ENCODE results near the gene VPS52.
A peak's percentile ranks its signal among the peaks of the same experiment; 100 is the strongest.
"Not testable (repeated sequence)": the region's sequence is repeated elsewhere in the genome, so short reads cannot be mapped to it uniquely, and the experiment has no call there.

Gene VPS52

GRCh38 chr6:33271117-33271467 lies 584 bp downstream of the VPS52 start:
- in situ Hi-C loops (cut with HindIII; ENCODE audit: low pct_ligation_motif_present, low pct_unique_long_range_greater_than_20kb, low sequenced_read_pairs): no loop called here
- peak; percentile 10 for DNase-seq

GRCh38 chr6:33264015-33264414 lies 7.7 kb downstream of the VPS52 start:
- DNase-seq: no peak
- in situ Hi-C loops (cut with HindIII; ENCODE audit: low pct_ligation_motif_present, low pct_unique_long_range_greater_than_20kb, low sequenced_read_pairs): no loop called here

- in situ Hi-C loops (cut with HindIII; ENCODE audit: low pct_ligation_motif_present, low pct_unique_long_range_greater_than_20kb, low sequenced_read_pairs): not testable (repeated sequence)
These were observed 9.2 kb downstream of the VPS52 start for GRCh38 chr6:33262490-33262889.

GRCh38 chr6:33259032-33259431 lies 12.6 kb downstream of the VPS52 start:
- DNase-seq: no peak
- in situ Hi-C loops (cut with HindIII; ENCODE audit: low pct_ligation_motif_present, low pct_unique_long_range_greater_than_20kb, low sequenced_read_pairs): no loop called here

More at GRCh38 chr6:33262490-33262889, 9.2 kb downstream of the VPS52 start:
- not testable (repeated sequence) for DNase-seq

GRCh38 chr6:33254591-33254990 lies 17.1 kb downstream of the VPS52 start:
- in situ Hi-C loops (cut with HindIII; ENCODE audit: low pct_ligation_motif_present, low pct_unique_long_range_greater_than_20kb, low sequenced_read_pairs): no loop called here
- no peak for DNase-seq

GRCh38 chr6:33252759-33253158 lies 18.9 kb downstream of the VPS52 start:
- no peak for DNase-seq
- in situ Hi-C loops (cut with HindIII; ENCODE audit: low pct_ligation_motif_present, low pct_unique_long_range_greater_than_20kb, low sequenced_read_pairs): no loop called here

- in situ Hi-C loops (cut with HindIII; ENCODE audit: low pct_ligation_motif_present, low pct_unique_long_range_greater_than_20kb, low sequenced_read_pairs): no loop called here
- DNase-seq: no peak
These were observed 20.2 kb downstream of the VPS52 start for GRCh38 chr6:33251395-33252012.

GRCh38 chr6:33250731-33251130 lies 20.9 kb downstream of the VPS52 start:
- DNase-seq: no peak
- in situ Hi-C loops (cut with HindIII; ENCODE audit: low pct_ligation_motif_present, low pct_unique_long_range_greater_than_20kb, low sequenced_read_pairs): no loop called here

GRCh38 chr6:33249732-33250630 lies 21.7 kb downstream of the VPS52 start:
- peak; percentile 62 for DNase-seq

GRCh38 chr6:33248932-33249731 lies 22.5 kb downstream of the VPS52 start:
- peak; percentile 97 for DNase-seq
- in situ Hi-C loops (cut with HindIII; ENCODE audit: low pct_ligation_motif_present, low pct_unique_long_range_greater_than_20kb, low sequenced_read_pairs): no loop called here

More at GRCh38 chr6:33249732-33250630, 21.7 kb downstream of the VPS52 start:
- in situ Hi-C loops (cut with HindIII; ENCODE audit: low pct_ligation_motif_present, low pct_unique_long_range_greater_than_20kb, low sequenced_read_pairs): no loop called here

- DNase-seq: no peak
- in situ Hi-C loops (cut with HindIII; ENCODE audit: low pct_ligation_motif_present, low pct_unique_long_range_greater_than_20kb, low sequenced_read_pairs): no loop called here
These were observed 23.1 kb downstream of the VPS52 start for GRCh38 chr6:33248643-33248931.

- peak; percentile 83 for DNase-seq
- in situ Hi-C loops (cut with HindIII; ENCODE audit: low pct_ligation_motif_present, low pct_unique_long_range_greater_than_20kb, low sequenced_read_pairs): no loop called here
These were observed 23.6 kb downstream of the VPS52 start for GRCh38 chr6:33247977-33248642.

- DNase-seq: no peak
- in situ Hi-C loops (cut with HindIII; ENCODE audit: low pct_ligation_motif_present, low pct_unique_long_range_greater_than_20kb, low sequenced_read_pairs): no loop called here
These were observed 28.2 kb downstream of the VPS52 start for GRCh38 chr6:33243476-33243875.

- in situ Hi-C loops (cut with HindIII; ENCODE audit: low pct_ligation_motif_present, low pct_unique_long_range_greater_than_20kb, low sequenced_read_pairs): no loop called here
- no peak for DNase-seq
These were observed 29.7 kb downstream of the VPS52 start for GRCh38 chr6:33241968-33242367.

- in situ Hi-C loops (cut with HindIII; ENCODE audit: low pct_ligation_motif_present, low pct_unique_long_range_greater_than_20kb, low sequenced_read_pairs): no loop called here
- no peak for DNase-seq
These were observed 33.9 kb downstream of the VPS52 start for GRCh38 chr6:33237741-33238140.

GRCh38 chr6:33236852-33237251 lies 34.8 kb downstream of the VPS52 start:
- in situ Hi-C loops (cut with HindIII; ENCODE audit: low pct_ligation_motif_present, low pct_unique_long_range_greater_than_20kb, low sequenced_read_pairs): no loop called here
- DNase-seq: no peak

- in situ Hi-C loops (cut with HindIII; ENCODE audit: low pct_ligation_motif_present, low pct_unique_long_range_greater_than_20kb, low sequenced_read_pairs): no loop called here
- no peak for DNase-seq
These were observed 35.3 kb downstream of the VPS52 start for GRCh38 chr6:33236328-33236727.

- in situ Hi-C loops (cut with HindIII; ENCODE audit: low pct_ligation_motif_present, low pct_unique_long_range_greater_than_20kb, low sequenced_read_pairs): no loop called here
- no peak for DNase-seq
These were observed 36.4 kb downstream of the VPS52 start for GRCh38 chr6:33235221-33235634.
